Body of pancreas (tissue), 4 donors: ENCODE results near the gene RTN4RL2. TPM values are rescaled to one million over a fixed set of nuclear protein-coding genes. Genes with fewer than 3 reads are reported as not detected.
A peak's percentile ranks its signal among the peaks of the same experiment; 100 is the strongest.

Experiments used
- ATAC-seq: fragments of 150-250 bp; one replicate; pipeline ENCODE4 v1.9.1; 2016
- DNase-seq, 4 donors: peaks; one replicate each; pipeline ENCODE4 v3.0.0-alpha.2; 2019
- H3K27ac ChIP-seq, 4 donors: fragments of 200-600 bp; sonication (generic); 1 replicate in 3 of 4; 2 replicates in 1 of 4; pipeline versions ENCODE4 v1.5.1 to v1.6.1; 2016 to 2019; ENCODE audit warnings: mild to moderate bottlenecking in 1 of 4, mixed read lengths in 1 of 4, moderate library complexity in 1 of 4
- H3K27me3 ChIP-seq, 2 donors: fragments of 200-600 bp; sonication (generic); one replicate each; pipeline ENCODE4 v1.6.0; 2016; ENCODE audit warnings: mild to moderate bottlenecking in 1 of 2
- H3K36me3 ChIP-seq, 2 donors: fragments of 200-600 bp; sonication (generic); replicated peaks in 1 of 2; 2 replicates each; pipeline ENCODE4 v1.5.1; 2016; ENCODE audit warnings: low read depth in 2 of 2; ENCODE audit not compliant: insufficient read depth in 1 of 2
- H3K4me1 ChIP-seq: fragments of 200-600 bp; sonication (generic); one replicate; pipeline ENCODE4 v1.6.0; 2016
- H3K4me3 ChIP-seq, 2 donors: fragments of 200-600 bp; sonication (generic); 1 replicate in 1 of 2; 2 replicates in 1 of 2; pipeline ENCODE4 v1.5.1; 2016 to 2019
- H3K9me3 ChIP-seq, 3 donors: fragments of 200-600 bp; sonication (generic); 1 replicate in 2 of 3; 2 replicates in 1 of 3; pipeline ENCODE4 v1.5.1; 2016
- CTCF ChIP-seq, 7 experiments: fragments of 450-650 bp in 4 of 7; fragments of 200-600 bp in 3 of 7; sonication (generic) in 3 of 7; IDR thresholded peaks; one replicate each; pipeline ENCODE4 v1.5.1; 2016 to 2019; ENCODE audit warnings: antibody characterized with exemption in 7 of 7
- POLR2A ChIP-seq, 3 donors: fragments of 450-650 bp; IDR thresholded peaks; one replicate each; pipeline ENCODE4 v1.6.1; 2016; ENCODE audit warnings: antibody characterized with exemption in 3 of 3, mild to moderate bottlenecking in 2 of 3
- WGBS, 2 donors: methylation state at CpG; one replicate each; pipeline ENCODE4 v1.1.5; 2017; 5-methylcytosine and 5-hydroxymethylcytosine counted together
- intact Hi-C: fragments of 100-400 bp; cut with DNase I; formaldehyde crosslinking; loops from one replicate; pipeline ENCODE4 v1.15.1; 2023
- total RNA-seq, 2 donors: library from RNA; depleted of rRNA; stranded (reverse); fragments of >200 nt; gene quantifications; one replicate each; pipeline ENCODE4 v1.1.0, GENCODE V29; 2016

The RTN4RL2 gene
- total RNA-seq, 2 donors from 2014 or later = 0.99 to 3.4 TPM

GRCh38 chr11:57434640-57435546, 25.4 kb upstream of the RTN4RL2 start:
- WGBS, 2 donors = 68 to 75% methylated on average over 15 of the region's 15 CpGs
- Histone ChIP-seq H3K27ac (peak overlapping the region in 2 of 4 donors; percentile 14 to 36), H3K36me3 (no peaks in the 10 kb centered on the region), H3K27me3 (no peaks in the 10 kb centered on the region), H3K9me3 (no peaks in the 10 kb centered on the region), H3K4me3 (no peak overlapping the region), H3K4me1 (peaks cover 20% of the 10 kb centered on the region)
- ATAC-seq = peak; percentile 77
- DNase-seq = no peak
- TF ChIP-seq POLR2A (IDR thresholded peaks at IDR 0.05) = no peak
- TF ChIP-seq CTCF (IDR thresholded peaks at IDR 0.05) = no peak
- intact Hi-C loops = no loop called here

GRCh38 chr11:57436031-57436430, 24.3 kb upstream of the RTN4RL2 start:
- DNase-seq (no peak), ATAC-seq (no peak)
- Histone ChIP-seq H3K36me3 (no peaks in the 10 kb centered on the region), H3K4me1 (peaks cover 11% of the 10 kb centered on the region), H3K27ac (no peak overlapping the region), H3K27me3 (no peaks in the 10 kb centered on the region), H3K4me3 (no peak overlapping the region), H3K9me3 (no peaks in the 10 kb centered on the region)
- 88 to 90% methylated on average over 7 of the region's 7 CpGs for WGBS, 2 donors
- intact Hi-C loops = no loop called here
- TF ChIP-seq CTCF (IDR thresholded peaks at IDR 0.05) (no peak), POLR2A (IDR thresholded peaks at IDR 0.05) (no peak)

GRCh38 chr11:57438345-57439285, 21.7 kb upstream of the RTN4RL2 start:
- peaks cover 11% of the 10 kb centered on the region for H3K4me1 ChIP-seq
- no peaks in the 10 kb centered on the region for H3K9me3 ChIP-seq
- 76 to 77% methylated on average over 12 of the region's 12 CpGs for WGBS, 2 donors
- no peak for ATAC-seq
- no peak for TF ChIP-seq CTCF (IDR thresholded peaks at IDR 0.05)
- no peak for TF ChIP-seq POLR2A (IDR thresholded peaks at IDR 0.05)
- H3K27me3 ChIP-seq = no peaks in the 10 kb centered on the region
- no peak for DNase-seq
- intact Hi-C loops = no loop called here
- H3K36me3 ChIP-seq = no peaks in the 10 kb centered on the region
- no peak overlapping the region for H3K4me3 ChIP-seq
- no peak overlapping the region for H3K27ac ChIP-seq

- DNase-seq (no peak), ATAC-seq (no peak)
- Histone ChIP-seq H3K27me3 (no peaks in the 10 kb centered on the region), H3K9me3 (no peaks in the 10 kb centered on the region), H3K27ac (no peak overlapping the region), H3K4me1 (peaks cover 6% of the 10 kb centered on the region), H3K36me3 (no peaks in the 10 kb centered on the region), H3K4me3 (no peak overlapping the region)
- WGBS, 2 donors = 76 to 81% methylated on average over 6 of the region's 6 CpGs
- intact Hi-C loops = loop anchor here (10.0 kb wide), 1 partner anchor 195 kb away; no protein-coding TSS in a partner anchor
- no peak for TF ChIP-seq CTCF (IDR thresholded peaks at IDR 0.05)
- TF ChIP-seq POLR2A (IDR thresholded peaks at IDR 0.05) = no peak
Measured at GRCh38 chr11:57439786-57440185, 20.5 kb upstream of the RTN4RL2 start.
